Measurements from ENCODE around the gene TRMT10A.

Gene TRMT10A

GRCh38 chr4:99563310-99564186, at the start of gene TRMT10A:
TSS of gene TRMT10A (minus strand) at chr4:99564039. CDS start at chr4:99559338, 4,701 bp downstream.
- no peak; the same call in 1 of the 2 replicates for TF ChIP-seq CTCF (conservative IDR thresholded peaks at IDR 0.05)
- TF ChIP-seq ZFX (IDR thresholded peaks at IDR 0.05), result peak; percentile 68
- H3K27ac ChIP-seq, result peak within 1 kb of the TSS; percentile 82

- no peak overlapping the region for H3K27ac ChIP-seq
- TF ChIP-seq CTCF (conservative IDR thresholded peaks at IDR 0.05) (no peak), ZFX (IDR thresholded peaks at IDR 0.05) (no peak)
Observed at GRCh38 chr4:99612704-99613103, 48.9 kb upstream of the TRMT10A start.

GRCh38 chr4:99612281-99612680, 48.4 kb upstream of the TRMT10A start:
- TF ChIP-seq ZFX (IDR thresholded peaks at IDR 0.05) (no peak), CTCF (conservative IDR thresholded peaks at IDR 0.05) (no peak)
- no peak overlapping the region for H3K27ac ChIP-seq

GRCh38 chr4:99610605-99611175, 46.9 kb upstream of the TRMT10A start:
- no peak overlapping the region for H3K27ac ChIP-seq
- TF ChIP-seq ZFX (IDR thresholded peaks at IDR 0.05), result no peak

GRCh38 chr4:99608417-99608816, 44.6 kb upstream of the TRMT10A start:
- H3K27ac ChIP-seq, result no peak overlapping the region
- no peak for TF ChIP-seq ZFX (IDR thresholded peaks at IDR 0.05)
- no peak for TF ChIP-seq CTCF (conservative IDR thresholded peaks at IDR 0.05)

GRCh38 chr4:99606716-99607115, 42.9 kb upstream of the TRMT10A start:
- H3K27ac ChIP-seq, result no peak overlapping the region
- no peak for TF ChIP-seq CTCF (conservative IDR thresholded peaks at IDR 0.05)
- TF ChIP-seq ZFX (IDR thresholded peaks at IDR 0.05), result no peak

GRCh38 chr4:99594818-99595217, 31.0 kb upstream of the TRMT10A start:
- TF ChIP-seq ZFX (IDR thresholded peaks at IDR 0.05), result no peak
- TF ChIP-seq CTCF (conservative IDR thresholded peaks at IDR 0.05), result no peak
- no peak overlapping the region for H3K27ac ChIP-seq

All from C4-2B (cell line).